AG04450 (cell line): ENCODE data around the gene EPAS1. TPM values are rescaled to one million over a fixed set of nuclear protein-coding genes. Genes with fewer than 3 reads are reported as not detected.
"Not testable (repeated sequence)": the region's sequence is repeated elsewhere in the genome, so short reads cannot be mapped to it uniquely, and the experiment has no call there.

ENCODE experiments used
- CTCF ChIA-PET: fragments of 300-600, 350-600 bp; formaldehyde crosslinking; extraction: SDS; loops from one replicate; lab custom pipeline; 2022; ENCODE audit warnings: antibody characterized with exemption, inconsistent platforms; lab: Charles Lee
- POLR2A ChIA-PET: fragments of 350-600 bp; formaldehyde crosslinking; extraction: SDS; loops from one replicate; lab custom pipeline; 2021; ENCODE audit warnings: antibody characterized with exemption, inconsistent platforms; lab: Yijun Ruan, JAX
- DNase-seq: peaks from one replicate; pipeline ENCODE4 v3.0.0-alpha.2; 2011; ENCODE audit warnings: low read depth, low spot score
- H3K27ac ChIP-seq: one replicate; pipeline ENCODE4 v1.5.1; 2012; ENCODE audit warnings: low read depth, low read length, control low read depth
- H3K27me3 ChIP-seq: one replicate; pipeline ENCODE4 v1.6.0; 2012; ENCODE audit warnings: low read length; ENCODE audit not compliant: control insufficient read depth, insufficient read depth
- H3K4me3 ChIP-seq: 2 replicates; pipeline ENCODE4 v1.5.1; 2011; ENCODE audit warnings: mild to moderate bottlenecking, low read depth, low read length, control low read depth
- H3K9me3 ChIP-seq: 2 replicates; pipeline ENCODE4 v1.5.1; 2012; ENCODE audit warnings: low read length; ENCODE audit not compliant: control insufficient read depth, insufficient read depth
- polyA plus RNA-seq: library from polyadenylated mRNA; depleted of rRNA; stranded (reverse); fragments of >200 nt; gene quantifications from 2 replicates; pipeline ENCODE4 v1.2.3, GENCODE V29; 2011
- TF ChIP-seq, protein P1 (sequence below): IDR thresholded peaks from 2 replicates; pipeline ENCODE4 v1.5.1; 2011; ENCODE audit warnings: low read depth, low read length, control low read depth, inconsistent platforms

Gene EPAS1
- polyA plus RNA-seq, 1 experiment: 506 TPM

DNA sequence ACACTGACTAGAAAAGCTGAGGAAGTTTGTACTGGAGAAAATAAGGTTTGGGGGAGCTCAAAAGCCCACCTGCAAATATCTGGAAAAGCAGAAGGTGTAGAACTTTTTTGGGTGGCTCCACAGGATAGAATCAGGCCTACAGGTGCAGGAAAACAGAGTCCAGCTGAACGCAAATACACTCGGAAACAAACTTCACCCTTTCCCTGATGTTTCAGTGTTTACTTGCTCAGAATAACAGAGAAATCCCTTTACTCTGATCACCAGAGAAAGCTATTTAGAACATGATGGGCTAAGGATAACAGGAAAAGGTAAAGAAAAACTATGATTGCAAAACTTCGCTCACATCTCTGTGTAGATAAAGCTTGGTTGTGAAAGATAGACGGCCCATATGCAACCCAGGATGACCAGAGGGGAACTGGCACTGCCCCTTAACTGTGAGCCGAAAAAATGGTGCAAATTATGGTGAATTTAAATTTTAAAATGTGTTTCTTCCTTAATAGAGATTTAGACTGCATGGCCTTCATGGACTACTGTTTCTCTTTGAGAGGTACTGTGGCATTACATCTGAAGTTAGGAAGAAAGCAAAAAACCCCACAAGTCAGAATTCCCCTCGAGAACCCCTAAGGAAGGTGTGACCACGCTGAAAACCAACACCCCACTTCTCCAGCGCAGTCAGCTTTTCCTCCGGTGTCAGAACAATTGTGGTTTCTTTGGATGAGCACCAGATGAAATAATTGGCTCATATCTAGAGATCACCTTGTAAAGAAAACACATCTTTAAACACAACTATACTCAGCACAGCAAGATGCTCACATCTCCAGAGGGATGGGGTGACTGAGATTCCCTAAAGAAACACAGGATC is 97.7 kb downstream of the EPAS1 start:
- ChIA-PET CTCF (interaction anchor here (0.6 to 0.9 kb wide), 2 partner anchors 401 to 524 kb away, joined by 7 to 10 read pairs; no protein-coding TSS in a partner anchor), POLR2A (no interaction called here)
- no peak for DNase-seq
- TF ChIP-seq, protein P1, sequence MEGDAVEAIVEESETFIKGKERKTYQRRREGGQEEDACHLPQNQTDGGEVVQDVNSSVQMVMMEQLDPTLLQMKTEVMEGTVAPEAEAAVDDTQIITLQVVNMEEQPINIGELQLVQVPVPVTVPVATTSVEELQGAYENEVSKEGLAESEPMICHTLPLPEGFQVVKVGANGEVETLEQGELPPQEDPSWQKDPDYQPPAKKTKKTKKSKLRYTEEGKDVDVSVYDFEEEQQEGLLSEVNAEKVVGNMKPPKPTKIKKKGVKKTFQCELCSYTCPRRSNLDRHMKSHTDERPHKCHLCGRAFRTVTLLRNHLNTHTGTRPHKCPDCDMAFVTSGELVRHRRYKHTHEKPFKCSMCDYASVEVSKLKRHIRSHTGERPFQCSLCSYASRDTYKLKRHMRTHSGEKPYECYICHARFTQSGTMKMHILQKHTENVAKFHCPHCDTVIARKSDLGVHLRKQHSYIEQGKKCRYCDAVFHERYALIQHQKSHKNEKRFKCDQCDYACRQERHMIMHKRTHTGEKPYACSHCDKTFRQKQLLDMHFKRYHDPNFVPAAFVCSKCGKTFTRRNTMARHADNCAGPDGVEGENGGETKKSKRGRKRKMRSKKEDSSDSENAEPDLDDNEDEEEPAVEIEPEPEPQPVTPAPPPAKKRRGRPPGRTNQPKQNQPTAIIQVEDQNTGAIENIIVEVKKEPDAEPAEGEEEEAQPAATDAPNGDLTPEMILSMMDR: no peak
- Histone ChIP-seq H3K4me3 (no peak overlapping the region), H3K9me3 (no peaks in the 10 kb centered on the region), H3K27ac (no peak overlapping the region), H3K27me3 (peaks cover 2% of the 10 kb centered on the region)

DNA sequence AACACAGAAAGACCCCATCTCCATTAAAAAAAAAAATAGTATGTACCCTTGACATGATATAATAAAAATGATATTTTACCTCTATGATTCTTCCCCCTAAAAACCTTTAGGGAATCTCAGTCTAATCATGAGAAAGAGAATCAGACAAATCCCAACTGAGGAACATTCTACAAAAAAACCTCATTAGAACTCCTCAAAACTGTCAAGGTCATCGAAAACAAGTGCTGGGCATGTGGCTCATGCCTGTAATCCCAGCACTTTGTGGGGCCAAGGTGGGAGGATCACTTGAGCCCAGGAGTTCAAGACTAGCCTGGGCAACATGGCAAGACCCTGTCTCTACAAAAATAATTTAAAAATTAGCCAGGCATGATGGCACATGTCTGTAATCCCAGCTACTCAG is 98.5 kb downstream of the EPAS1 start:
- H3K27ac ChIP-seq, H3K4me3 ChIP-seq, DNase-seq, H3K9me3 ChIP-seq, CTCF ChIA-PET, H3K27me3 ChIP-seq: not testable (repeated sequence)
- POLR2A ChIA-PET: interaction anchor here (0.6 kb wide), 1 partner anchor 201 kb away, joined by 7 read pairs; no protein-coding TSS in a partner anchor

DNA sequence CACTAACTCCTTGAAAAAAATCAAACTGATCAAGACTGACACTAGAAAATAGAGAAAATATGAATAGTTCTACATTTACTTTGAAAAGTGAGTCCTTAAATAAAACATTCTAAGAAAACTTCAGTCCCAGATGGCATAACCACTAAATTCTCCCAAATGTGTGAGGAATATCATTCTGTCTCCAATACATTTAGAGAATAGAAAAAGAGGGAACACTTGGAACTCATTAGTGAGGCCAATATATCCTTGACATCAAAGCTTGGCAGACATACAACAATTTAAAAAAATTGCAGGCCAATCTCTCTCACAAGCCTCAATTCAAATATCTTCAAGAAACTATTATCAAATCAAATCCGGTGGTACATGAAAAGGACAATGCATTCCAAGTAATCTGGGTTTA is 102.8 kb downstream of the EPAS1 start:
- ChIA-PET POLR2A (no interaction called here), CTCF (no interaction called here)

GRCh38 chr2:46402874-46403273 is 105.7 kb downstream of the EPAS1 start:
- no peak for DNase-seq
- no peak overlapping the region for H3K4me3 ChIP-seq
- TF ChIP-seq, protein P1: no peak
- peaks cover 2% of the 10 kb centered on the region for H3K27me3 ChIP-seq
- H3K9me3 ChIP-seq: no peaks in the 10 kb centered on the region
- H3K27ac ChIP-seq: no peak overlapping the region
- CTCF ChIA-PET: no interaction called here
- POLR2A ChIA-PET: no interaction called here

More for the DNA sequence above, 102.8 kb downstream of the EPAS1 start:
- no peak overlapping the region for H3K4me3 ChIP-seq
- no peak overlapping the region for H3K27ac ChIP-seq
- no peak for DNase-seq
- no peaks in the 10 kb centered on the region for H3K9me3 ChIP-seq
- TF ChIP-seq, protein P1: no peak
- H3K27me3 ChIP-seq: peaks cover 2% of the 10 kb centered on the region

- peaks cover 2% of the 10 kb centered on the region for H3K27me3 ChIP-seq
- no peak overlapping the region for H3K4me3 ChIP-seq
- TF ChIP-seq, protein P1: no peak
- DNase-seq: no peak
- H3K27ac ChIP-seq: no peak overlapping the region
- ChIA-PET POLR2A (no interaction called here), CTCF (no interaction called here)
- H3K9me3 ChIP-seq: no peaks in the 10 kb centered on the region
Observed at GRCh38 chr2:46404181-46404759, 107.1 kb downstream of the EPAS1 start.
